CD8-positive, alpha-beta memory T cell (primary cell): ENCODE results near the gene RPGRIP1. TPM values are rescaled to one million over a fixed set of nuclear protein-coding genes. Genes with fewer than 3 reads are reported as not detected.

Experiments
- CTCF ChIA-PET: fragments of 350-600 bp; sonication (Branson Sonifier 250); formaldehyde crosslinking; loops from one replicate; lab custom pipeline; 2021; ENCODE audit warnings: antibody characterized with exemption; lab: Charles Lee
- POLR2A ChIA-PET: fragments of 350-600 bp; sonication (Branson Sonifier 250); formaldehyde crosslinking; loops from one replicate; lab custom pipeline; 2021; ENCODE audit warnings: antibody characterized with exemption; lab: Charles Lee
- DNase-seq, 5 donors: peaks; one replicate each; pipeline versions ENCODE4 v3.0.0 to v3.0.0-alpha.2; 2020 to 2022; ENCODE audit warnings: mixed read lengths in 1 of 5
- H3K27ac ChIP-seq: one replicate; pipeline ENCODE4 v1.7.0; 2013; ENCODE audit warnings: low read depth, mild to moderate bottlenecking, low read length, moderate library complexity
- H3K27me3 ChIP-seq: 2 replicates; pipeline ENCODE4 v1.7.0; 2013; ENCODE audit warnings: low read length, mild to moderate bottlenecking; ENCODE audit not compliant: insufficient read depth, poor library complexity, severe bottlenecking
- H3K36me3 ChIP-seq: 2 replicates; pipeline ENCODE4 v1.7.0; 2013; ENCODE audit warnings: mild to moderate bottlenecking, low read length, moderate library complexity; ENCODE audit not compliant: insufficient read depth
- H3K4me1 ChIP-seq: 2 replicates; pipeline ENCODE4 v1.7.0; 2013; ENCODE audit warnings: mild to moderate bottlenecking, low read length, moderate library complexity; ENCODE audit not compliant: insufficient read depth
- H3K4me3 ChIP-seq: 2 replicates; pipeline ENCODE4 v1.7.0; 2013; ENCODE audit warnings: mild to moderate bottlenecking, low read length
- H3K9me3 ChIP-seq: 2 replicates; pipeline ENCODE4 v1.7.0; 2013; ENCODE audit warnings: mild to moderate bottlenecking, low read length
- H3K27ac Mint-ChIP-seq, 8 donors: one replicate each; pipeline ENCODE4 v1.8.0; 2020 to 2021; ENCODE audit warnings: mixed read lengths in 8 of 8, mild to moderate bottlenecking in 6 of 8, inconsistent platforms in 3 of 8, moderate library complexity in 3 of 8
- H3K27me3 Mint-ChIP-seq, 2 donors: one replicate each; pipeline ENCODE4 v1.8.0; 2020 to 2021; ENCODE audit warnings: mixed read lengths in 2 of 2, mild to moderate bottlenecking in 1 of 2, moderate library complexity in 1 of 2
- H3K36me3 Mint-ChIP-seq, 3 donors: one replicate each; pipeline ENCODE4 v1.8.0; 2020 to 2021; ENCODE audit warnings: mixed read lengths in 3 of 3, inconsistent platforms in 1 of 3, mild to moderate bottlenecking in 1 of 3
- H3K4me1 Mint-ChIP-seq, 3 donors: one replicate each; pipeline ENCODE4 v1.8.0; 2020 to 2021; ENCODE audit warnings: mixed read lengths in 3 of 3, inconsistent platforms in 1 of 3, mild to moderate bottlenecking in 1 of 3
- H3K4me3 Mint-ChIP-seq, 7 donors: one replicate each; pipeline ENCODE4 v1.8.0; 2020 to 2021; ENCODE audit warnings: mixed read lengths in 7 of 7, mild to moderate bottlenecking in 6 of 7, moderate library complexity in 4 of 7, inconsistent platforms in 2 of 7
- H3K9me3 Mint-ChIP-seq, 5 donors: one replicate each; pipeline ENCODE4 v1.8.0; 2020 to 2022; ENCODE audit warnings: mixed read lengths in 5 of 5, mild to moderate bottlenecking in 3 of 5, moderate library complexity in 2 of 5, inconsistent platforms in 1 of 5
- polyA plus RNA-seq: library from polyadenylated mRNA; unstranded; fragments of 300-500 nt; fragmentation: Illumina TruSeq; gene quantifications from one replicate; pipeline ENCODE4 v1.2.3, GENCODE V29; 2021
- total RNA-seq, 2 experiments: library from RNA; stranded (reverse); gene quantifications; one replicate each; pipeline ENCODE4 v1.2.3, GENCODE V29; 2021

The RPGRIP1 gene
- total and polyA plus RNA-seq, 3 experiments from 2014 or later = not detected

DNA sequence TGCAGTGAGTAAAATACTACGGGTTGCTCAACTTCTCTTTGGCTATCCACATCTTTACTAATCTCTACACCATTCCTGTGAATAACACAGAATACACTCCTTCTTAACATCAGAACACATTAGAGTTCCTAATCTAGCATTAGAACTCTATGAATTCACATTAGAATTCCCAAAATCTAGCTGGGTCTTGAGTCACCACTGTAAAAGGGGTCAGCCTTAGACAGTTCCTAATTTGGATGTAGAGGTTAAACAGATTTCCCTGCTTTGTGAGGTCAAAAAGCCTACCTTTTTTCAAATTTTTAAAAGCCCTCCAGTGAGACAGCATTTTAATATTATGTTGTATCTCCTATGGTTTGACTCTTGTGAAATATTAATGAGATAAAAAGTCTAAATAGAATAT lies 18.1 kb upstream of the RPGRIP1 start:
- H3K27me3 Mint-ChIP-seq = no peaks in the 10 kb centered on the region
- peak overlapping the region in 6 of 8 donors; percentile 44 to 96 (median 84) for H3K27ac Mint-ChIP-seq
- Histone ChIP-seq H3K36me3 (peaks cover 59% of the 10 kb centered on the region), H3K27me3 (no peaks in the 10 kb centered on the region), H3K27ac (no peak overlapping the region), H3K4me3 (no peak overlapping the region), H3K9me3 (no peaks in the 10 kb centered on the region), H3K4me1 (peaks cover 86% of the 10 kb centered on the region)
- no peak for DNase-seq
- CTCF ChIA-PET = interaction anchor here (1.0 kb wide), 1 partner anchor 30 kb away, joined by 6 read pairs; no protein-coding TSS in a partner anchor
- H3K4me1 Mint-ChIP-seq = peaks cover 84 to 93% (median 89%) of the 10 kb centered on the region in 3 donors
- H3K9me3 Mint-ChIP-seq = no peaks in the 10 kb centered on the region
- POLR2A ChIA-PET = no interaction called here
- peak overlapping the region in 6 of 7 donors; percentile 19 to 99 (median 70) for H3K4me3 Mint-ChIP-seq
- peaks cover 4 to 87% (median 39%) of the 10 kb centered on the region in 3 donors for H3K36me3 Mint-ChIP-seq

DNA sequence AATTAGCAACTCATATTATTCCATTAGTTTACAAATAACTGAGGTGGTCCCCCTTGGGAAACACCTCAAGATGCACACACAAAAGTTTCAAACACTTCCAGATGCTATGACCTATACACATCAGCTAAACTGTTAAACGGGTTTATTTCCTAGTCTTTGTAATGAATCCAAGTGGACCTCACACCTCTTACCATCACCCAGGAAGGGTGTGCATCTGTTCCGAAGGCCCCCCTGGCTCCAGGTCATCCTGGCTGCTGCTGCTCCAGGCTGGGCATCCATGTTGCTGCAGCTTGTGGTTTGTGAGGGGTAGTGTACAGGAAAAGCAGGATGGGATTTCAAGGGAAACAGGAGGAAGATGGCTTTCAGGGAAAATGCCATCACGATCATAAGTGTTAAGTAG lies 17.5 kb upstream of the RPGRIP1 start:
- no peak for DNase-seq
- H3K9me3 ChIP-seq = no peaks in the 10 kb centered on the region
- H3K36me3 ChIP-seq = peaks cover 55% of the 10 kb centered on the region
- CTCF ChIA-PET = no interaction called here
- no peaks in the 10 kb centered on the region for H3K27me3 ChIP-seq
- Mint-ChIP-seq H3K27ac (peak overlapping the region in 7 of 8 donors; percentile 44 to 96 (median 86)), H3K4me3 (peak overlapping the region; percentile 36 to 99 (median 78)), H3K4me1 (peaks cover 82 to 91% (median 87%) of the 10 kb centered on the region in 3 donors), H3K36me3 (peaks cover 7 to 85% (median 37%) of the 10 kb centered on the region in 3 donors), H3K9me3 (no peaks in the 10 kb centered on the region), H3K27me3 (no peaks in the 10 kb centered on the region)
- H3K4me1 ChIP-seq = peaks cover 80% of the 10 kb centered on the region
- peak overlapping the region; percentile 24 for H3K4me3 ChIP-seq
- no peak overlapping the region for H3K27ac ChIP-seq
- POLR2A ChIA-PET = no interaction called here

DNA sequence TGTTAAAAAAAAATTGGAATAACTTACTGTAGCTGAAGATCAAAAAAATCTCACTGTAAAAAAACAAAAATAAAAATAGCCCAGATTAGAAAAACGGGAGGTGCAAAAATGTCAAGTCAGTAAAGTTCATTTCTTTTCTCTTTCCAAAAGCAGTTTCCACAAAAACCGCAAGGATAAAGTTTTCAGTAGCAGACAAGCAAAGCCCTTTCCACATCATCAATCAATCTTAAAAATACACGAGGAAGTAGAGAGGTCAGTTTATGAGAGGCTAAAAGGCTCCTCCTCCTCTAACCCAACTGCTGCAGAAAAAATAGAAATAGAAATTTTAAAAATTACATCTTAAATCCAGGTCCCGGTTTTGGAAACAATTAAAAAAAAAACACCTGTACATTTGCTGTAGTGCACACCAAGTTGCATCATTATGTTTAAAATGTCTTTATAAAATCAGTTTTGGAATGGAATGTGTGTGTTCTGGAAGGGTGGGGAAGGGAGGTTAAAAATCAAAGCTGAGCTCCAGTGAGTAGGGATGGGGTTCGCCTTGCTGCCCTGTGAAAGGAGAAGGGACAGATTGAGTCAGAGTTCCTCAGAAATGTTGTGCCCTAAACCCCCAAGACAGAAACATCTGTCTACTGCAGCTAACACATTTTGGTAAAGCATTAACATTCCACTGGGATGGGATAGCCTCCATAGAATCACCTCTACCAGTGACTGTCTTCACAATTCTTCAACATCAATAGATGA lies 16.4 kb upstream of the RPGRIP1 start:
- H3K4me3 ChIP-seq = no peak overlapping the region
- H3K4me1 ChIP-seq = peaks cover 78% of the 10 kb centered on the region
- Mint-ChIP-seq H3K36me3 (peaks cover 15 to 87% (median 38%) of the 10 kb centered on the region in 3 donors), H3K4me1 (peaks cover 82 to 87% (median 85%) of the 10 kb centered on the region in 3 donors), H3K4me3 (peak overlapping the region; percentile 62 to 100 (median 98)), H3K27me3 (no peaks in the 10 kb centered on the region), H3K27ac (peak overlapping the region; percentile 19 to 100 (median 80)), H3K9me3 (no peaks in the 10 kb centered on the region)
- no peak for DNase-seq
- no peaks in the 10 kb centered on the region for H3K27me3 ChIP-seq
- ChIA-PET CTCF (no interaction called here), POLR2A (interaction anchor here (0.6 kb wide), 1 partner anchor 1283 kb away, joined by 3 read pairs; no protein-coding TSS in a partner anchor)
- no peaks in the 10 kb centered on the region for H3K9me3 ChIP-seq
- H3K27ac ChIP-seq = no peak overlapping the region
- peaks cover 60% of the 10 kb centered on the region for H3K36me3 ChIP-seq

DNA sequence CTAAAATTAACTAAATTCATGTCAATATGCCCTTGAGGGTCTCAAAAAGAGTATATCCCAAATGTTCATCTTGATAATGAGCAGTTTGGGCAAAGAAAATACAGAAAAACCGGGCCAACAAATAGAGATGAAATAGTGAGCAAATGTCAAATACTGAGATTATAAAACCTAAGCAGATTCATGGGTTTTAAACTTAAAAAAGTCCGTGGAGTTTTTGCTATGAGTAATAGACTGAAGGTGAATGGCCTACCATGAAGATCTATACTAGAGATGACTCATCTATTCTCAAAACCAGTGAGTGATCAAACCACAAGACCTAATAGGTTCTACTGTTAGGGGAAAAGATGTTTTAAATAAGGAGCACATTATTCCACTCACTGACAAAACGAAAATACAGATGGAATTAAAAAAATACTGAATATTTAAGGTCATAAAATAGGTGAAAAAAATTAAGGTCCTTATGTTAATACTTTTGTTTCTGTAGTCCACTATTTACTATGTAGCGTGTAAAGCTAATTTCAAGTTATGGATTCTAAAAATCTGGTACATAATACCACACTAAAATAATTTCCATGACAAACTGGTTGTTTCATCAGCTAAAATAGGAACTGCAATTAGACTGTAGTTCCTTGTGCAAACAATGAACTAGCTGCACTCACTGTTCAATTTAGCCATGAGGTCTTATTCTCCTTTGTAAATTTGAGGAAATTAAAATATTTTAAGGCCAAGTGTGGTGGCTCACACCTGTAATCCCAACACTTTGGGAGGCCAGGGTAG lies 15.7 kb upstream of the RPGRIP1 start:
- ChIA-PET POLR2A (interaction anchor here (0.6 to 2.0 kb wide), 3 partner anchors 10 to 1282 kb away, joined by 3 to 8 read pairs (median 3); no protein-coding TSS in a partner anchor), CTCF (interaction anchor here (1.1 to 1.6 kb wide), 4 partner anchors 10 to 213 kb away, joined by 3 to 4 read pairs (median 4); no protein-coding TSS in a partner anchor)
- Mint-ChIP-seq H3K4me3 (peak overlapping the region; percentile 97 to 100 (median 99)), H3K4me1 (peaks cover 76 to 79% (median 78%) of the 10 kb centered on the region in 3 donors), H3K27ac (peak overlapping the region; percentile 62 to 100 (median 83)), H3K27me3 (peaks cover 0 to 2% of the 10 kb centered on the region in 2 donors), H3K9me3 (peaks cover 0 to 2% (median 0%) of the 10 kb centered on the region in 5 donors), H3K36me3 (peaks cover 18 to 86% (median 34%) of the 10 kb centered on the region in 3 donors)
- DNase-seq = peak in 1 of 5 donors; percentile 45
- Histone ChIP-seq H3K4me1 (peaks cover 70% of the 10 kb centered on the region), H3K9me3 (no peaks in the 10 kb centered on the region), H3K36me3 (peaks cover 54% of the 10 kb centered on the region), H3K27me3 (no peaks in the 10 kb centered on the region), H3K4me3 (peak overlapping the region; percentile 19), H3K27ac (no peak overlapping the region)

DNA sequence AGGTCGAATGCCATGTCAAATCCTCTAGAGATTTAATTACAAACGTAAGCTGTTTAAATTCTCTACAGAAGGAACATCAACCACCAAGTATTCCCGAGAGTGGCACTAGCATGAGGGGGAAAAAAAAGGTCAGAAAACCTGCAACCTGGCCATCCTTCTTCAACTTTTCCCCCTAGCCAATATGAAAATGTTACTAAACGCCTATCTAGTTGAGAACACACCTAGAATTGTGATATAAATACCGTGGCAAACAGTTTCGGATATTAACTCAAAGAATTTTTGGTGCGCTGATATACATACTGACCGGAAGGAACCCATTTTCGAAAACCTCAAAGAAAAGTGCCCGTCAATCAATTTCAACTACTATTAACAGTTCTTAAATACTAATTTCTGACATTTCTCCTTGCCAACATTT lies 12.4 kb upstream of the RPGRIP1 start:
- no peak for DNase-seq
- peaks cover 0 to 2% (median 0%) of the 10 kb centered on the region in 5 donors for H3K9me3 Mint-ChIP-seq
- POLR2A ChIA-PET = interaction anchor here (1.1 to 2.2 kb wide), 3 partner anchors 11 to 117 kb away, joined by 3 to 10 read pairs (median 3); partner anchors contain the start of gene SUPT16H
- H3K36me3 Mint-ChIP-seq = peaks cover 17 to 64% (median 19%) of the 10 kb centered on the region in 3 donors
- H3K27me3 ChIP-seq = no peaks in the 10 kb centered on the region
- H3K36me3 ChIP-seq = peaks cover 34% of the 10 kb centered on the region
- no peaks in the 10 kb centered on the region for H3K9me3 ChIP-seq
- peak overlapping the region; percentile 10 for H3K27ac ChIP-seq
- peaks cover 0 to 4% of the 10 kb centered on the region in 2 donors for H3K27me3 Mint-ChIP-seq
- peak overlapping the region; percentile 94 for H3K4me3 ChIP-seq
- CTCF ChIA-PET = interaction anchor here (1.6 to 1.9 kb wide), 3 partner anchors 9 to 40 kb away, joined by 3 to 4 read pairs (median 4); no protein-coding TSS in a partner anchor
- H3K4me1 ChIP-seq = peaks cover 53% of the 10 kb centered on the region
- peaks cover 58 to 61% (median 60%) of the 10 kb centered on the region in 3 donors for H3K4me1 Mint-ChIP-seq
- peak overlapping the region; percentile 63 to 100 (median 100) for H3K27ac Mint-ChIP-seq
- H3K4me3 Mint-ChIP-seq = peak overlapping the region; percentile 97 to 100 (median 99)

DNA sequence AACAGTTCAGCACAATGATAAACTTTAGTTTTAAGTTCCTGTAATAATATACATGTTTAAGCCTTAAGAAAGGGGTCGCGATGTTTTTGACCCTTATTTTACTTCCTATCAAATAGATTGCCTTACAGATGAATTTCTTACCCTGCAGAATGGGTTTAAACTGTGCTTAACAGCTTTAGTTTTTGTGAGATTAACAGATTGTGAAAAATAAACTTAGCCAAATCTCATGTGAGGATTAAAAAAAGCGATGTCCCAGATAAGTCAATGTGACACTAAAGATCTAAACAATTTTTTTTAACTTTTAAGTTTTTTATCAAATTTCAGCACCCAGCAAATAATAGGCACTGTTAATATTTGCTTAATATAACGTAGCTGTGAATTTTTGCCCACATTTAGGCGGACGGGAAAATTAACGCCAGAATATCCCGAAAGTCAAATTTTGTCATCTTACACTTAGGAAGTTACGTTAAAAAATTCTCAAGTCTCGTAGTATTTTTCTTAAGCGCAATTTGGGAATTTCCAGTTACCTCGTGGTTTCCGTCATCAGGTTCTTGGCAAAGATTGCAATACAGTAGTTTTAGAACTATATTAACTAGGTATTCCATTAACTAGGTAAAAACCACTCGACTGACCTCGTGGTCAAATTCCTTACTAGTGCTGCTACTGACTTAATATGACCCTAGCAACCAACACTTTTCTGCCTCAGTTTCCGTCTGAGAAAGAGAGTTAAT lies 11.8 kb upstream of the RPGRIP1 start:
- POLR2A ChIA-PET = interaction anchor here (0.6 to 2.2 kb wide), 5 partner anchors 11 to 307 kb away, joined by 3 to 10 read pairs (median 3); partner anchors contain the start of gene SUPT16H
- H3K4me1 Mint-ChIP-seq = peaks cover 52 to 55% (median 54%) of the 10 kb centered on the region in 3 donors
- H3K4me3 Mint-ChIP-seq = peak overlapping the region; percentile 97 to 100 (median 99)
- peaks cover 15 to 58% (median 17%) of the 10 kb centered on the region in 3 donors for H3K36me3 Mint-ChIP-seq
- Histone ChIP-seq H3K4me3 (peak overlapping the region; percentile 94), H3K36me3 (peaks cover 32% of the 10 kb centered on the region), H3K27ac (peak overlapping the region; percentile 89), H3K4me1 (peaks cover 51% of the 10 kb centered on the region), H3K27me3 (no peaks in the 10 kb centered on the region), H3K9me3 (no peaks in the 10 kb centered on the region)
- H3K27me3 Mint-ChIP-seq = peaks cover 0 to 4% of the 10 kb centered on the region in 2 donors
- CTCF ChIA-PET = interaction anchor here (1.6 to 1.9 kb wide), 3 partner anchors 10 to 39 kb away, joined by 3 to 4 read pairs (median 4); no protein-coding TSS in a partner anchor
- H3K27ac Mint-ChIP-seq = peak overlapping the region; percentile 96 to 100 (median 100)
- no peak for DNase-seq
- H3K9me3 Mint-ChIP-seq = peaks cover 0 to 2% (median 0%) of the 10 kb centered on the region in 5 donors
